Kidney tubule cell (primary cell): ENCODE measurements around the gene RRN3.
"Not testable (repeated sequence)": the region's sequence is repeated elsewhere in the genome, so short reads cannot be mapped to it uniquely, and the experiment has no call there.

ENCODE experiments used
- DNase-seq: peaks from one replicate; pipeline ENCODE4 v3.0.0-alpha.2; 2018; ENCODE audit warnings: low spot score

RRN3 gene

GRCh38 chr16:15093955-15094827, at the start of gene RRN3:
Gene RRN3, minus strand, starts transcription at chr16:15094272. Its CDS starts 39 bp downstream, at chr16:15094233.
- DNase-seq = peak; percentile 94

- DNase-seq = not testable (repeated sequence)
These were observed 49.6 kb upstream of the RRN3 start for GRCh38 chr16:15143601-15144091.

GRCh38 chr16:15142891-15143600, 49.0 kb upstream of the RRN3 start:
- not testable (repeated sequence) for DNase-seq

GRCh38 chr16:15142107-15142890, 48.2 kb upstream of the RRN3 start:
- DNase-seq = not testable (repeated sequence)

- no peak for DNase-seq
These were observed 47.5 kb upstream of the RRN3 start for GRCh38 chr16:15141586-15141985.

GRCh38 chr16:15140444-15141365, 46.6 kb upstream of the RRN3 start:
- not testable (repeated sequence) for DNase-seq

GRCh38 chr16:15137514-15137913, 43.4 kb upstream of the RRN3 start:
- not testable (repeated sequence) for DNase-seq

GRCh38 chr16:15135483-15136360, 41.6 kb upstream of the RRN3 start:
- DNase-seq = not testable (repeated sequence)

GRCh38 chr16:15134752-15135482, 40.8 kb upstream of the RRN3 start:
- DNase-seq = not testable (repeated sequence)

GRCh38 chr16:15133554-15133953, 39.5 kb upstream of the RRN3 start:
- not testable (repeated sequence) for DNase-seq

GRCh38 chr16:15132719-15133428, 38.8 kb upstream of the RRN3 start:
- DNase-seq = not testable (repeated sequence)

GRCh38 chr16:15130943-15131700, 37.0 kb upstream of the RRN3 start:
- DNase-seq = not testable (repeated sequence)

GRCh38 chr16:15130256-15130932, 36.3 kb upstream of the RRN3 start:
- not testable (repeated sequence) for DNase-seq

- DNase-seq = not testable (repeated sequence)
These were observed 33.8 kb upstream of the RRN3 start for GRCh38 chr16:15127641-15128425.

GRCh38 chr16:15100372-15100987, 6.4 kb upstream of the RRN3 start:
- DNase-seq = not testable (repeated sequence)
